Body of pancreas (tissue), 4 donors: ENCODE results near the gene ASB2.

ENCODE experiments used
- CTCF ChIP-seq, 7 experiments: fragments of 450-650 bp in 4 of 7; fragments of 200-600 bp in 3 of 7; sonication (generic) in 3 of 7; IDR thresholded peaks; one replicate each; pipeline ENCODE4 v1.5.1; 2016 to 2019; ENCODE audit warnings: antibody characterized with exemption in 7 of 7
- POLR2A ChIP-seq, 3 donors: fragments of 450-650 bp; IDR thresholded peaks; one replicate each; pipeline ENCODE4 v1.6.1; 2016; ENCODE audit warnings: antibody characterized with exemption in 3 of 3, mild to moderate bottlenecking in 2 of 3

GRCh38 chr14:93974833-93975232 lies 1.5 kb downstream of the ASB2 start:
- TF ChIP-seq CTCF (IDR thresholded peaks at IDR 0.05), result no peak
- TF ChIP-seq POLR2A (IDR thresholded peaks at IDR 0.05), result no peak
